Spinal cord (tissue), 10 donors: Measurements from ENCODE around the gene TTC32. TPM values are rescaled to one million over a fixed set of nuclear protein-coding genes. Genes with fewer than 3 reads are reported as not detected.

Experiments
- DNase-seq, 6 donors: peaks; one replicate each; pipeline versions ENCODE4 v3.0.0 to v3.0.0-alpha.2; 2013 to 2015; ENCODE audit warnings: low spot score in 6 of 6, low read depth in 4 of 6
- H3K27ac ChIP-seq: one replicate; pipeline ENCODE4 v1.5.1; 2013; ENCODE audit warnings: low read depth, low read length, control low read depth
- H3K27me3 ChIP-seq: one replicate; pipeline ENCODE4 v1.6.1; 2013; ENCODE audit warnings: low read length; ENCODE audit not compliant: control insufficient read depth, insufficient read depth
- H3K36me3 ChIP-seq: one replicate; pipeline ENCODE4 v1.6.1; 2013; ENCODE audit warnings: low read length; ENCODE audit not compliant: control insufficient read depth, insufficient read depth
- H3K4me1 ChIP-seq: one replicate; pipeline ENCODE4 v1.6.1; 2013; ENCODE audit warnings: low read length; ENCODE audit not compliant: control insufficient read depth, insufficient read depth
- H3K4me3 ChIP-seq: one replicate; pipeline ENCODE4 v1.5.1; 2013; ENCODE audit warnings: low read depth, low read length, control low read depth
- H3K9me3 ChIP-seq: one replicate; pipeline ENCODE4 v1.6.1; 2013; ENCODE audit warnings: low read length; ENCODE audit not compliant: control insufficient read depth, insufficient read depth
- WGBS: methylation state at CpG from one replicate; pipeline ENCODE4 v1.1.5; 2013; ENCODE audit warnings: missing lambda C conversion rate; ENCODE audit not compliant: insufficient coverage; 5-methylcytosine and 5-hydroxymethylcytosine counted together
- polyA plus RNA-seq, 2 donors: library from polyadenylated mRNA; unstranded; fragments of 120-200 nt; gene quantifications; one replicate each; pipeline ENCODE4 v1.2.1, GENCODE V29; 2013; ENCODE audit not compliant: insufficient read length in 2 of 2
- total RNA-seq, 2 donors: library from RNA; depleted of rRNA in 1 of 2; stranded (reverse); fragments of 120-200 nt in 1 of 2; fragments of >200 nt in 1 of 2; gene quantifications; one replicate each; pipeline versions ENCODE4 v1.2.3 to v1.2.4, GENCODE V29; 2013 to 2014
- donor health status: healthy.

TTC32 gene
- total and polyA plus RNA-seq, 4 donors, result 10.7 to 34.2 (median 21.8) TPM

DNA sequence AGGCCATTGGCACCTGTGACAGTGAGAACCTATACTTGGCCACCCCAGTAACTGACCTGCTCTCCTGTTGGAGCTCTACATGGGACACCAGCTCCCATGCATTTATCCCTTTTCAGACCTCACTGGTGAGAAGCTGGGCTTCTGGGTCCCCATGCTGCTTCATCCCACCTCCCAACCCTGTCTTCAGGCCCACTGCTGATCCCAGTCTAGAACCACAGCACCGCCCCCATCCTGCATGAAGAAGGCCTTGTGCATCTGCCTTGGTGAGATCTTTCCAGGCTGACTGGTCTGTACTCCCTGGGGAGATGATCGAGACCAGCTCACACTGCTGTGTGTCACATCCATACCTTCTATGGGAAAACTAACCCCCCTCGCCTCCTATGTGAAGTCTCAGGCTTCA, 22.7 kb downstream of the TTC32 start:
- no peak overlapping the region for H3K4me3 ChIP-seq
- H3K9me3 ChIP-seq, result no peaks in the 10 kb centered on the region
- H3K27me3 ChIP-seq, result no peaks in the 10 kb centered on the region
- DNase-seq, result no peak
- WGBS, result 97% methylated on average over 3 of the region's 3 CpGs
- H3K4me1 ChIP-seq, result no peaks in the 10 kb centered on the region
- no peak overlapping the region for H3K27ac ChIP-seq
- no peaks in the 10 kb centered on the region for H3K36me3 ChIP-seq

DNA sequence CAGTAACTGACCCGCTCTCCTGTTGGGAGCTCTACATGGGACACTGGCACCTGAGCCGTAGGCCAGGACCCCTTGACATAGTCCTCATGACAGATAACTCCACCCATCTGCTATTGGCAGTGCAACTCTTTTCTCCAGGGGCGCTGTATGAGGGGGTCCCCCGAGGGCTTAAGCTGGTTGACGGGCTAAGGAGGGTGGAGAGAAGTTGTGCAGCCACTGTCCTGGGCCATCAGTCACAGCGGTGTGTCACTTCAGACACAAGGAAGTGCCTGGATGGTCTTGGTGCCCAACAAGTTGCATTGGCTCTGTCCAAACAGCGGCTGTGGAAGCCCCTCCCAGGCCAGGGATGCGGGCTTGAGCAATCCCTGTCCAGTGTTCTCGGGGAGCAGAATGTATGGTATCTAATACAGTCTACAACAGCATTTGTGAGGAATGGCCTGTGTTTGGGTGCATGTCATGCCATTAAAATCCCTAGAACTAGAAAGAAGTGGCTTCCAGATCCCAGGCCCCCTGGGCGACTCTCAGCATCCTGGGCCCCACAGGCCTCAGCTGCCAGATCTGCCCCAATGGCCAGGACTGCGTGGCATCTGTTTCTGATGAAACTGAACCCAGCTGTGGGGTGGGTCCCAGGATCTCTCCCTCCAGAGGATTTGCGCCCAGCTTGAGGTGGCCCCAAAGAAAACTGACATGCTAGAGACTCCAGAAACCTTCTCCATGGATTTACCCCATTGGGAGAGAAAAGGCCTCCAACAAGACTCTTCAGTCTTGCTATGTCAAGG, 23.3 kb downstream of the TTC32 start:
- Histone ChIP-seq H3K27ac (no peak overlapping the region), H3K36me3 (no peaks in the 10 kb centered on the region), H3K9me3 (no peaks in the 10 kb centered on the region), H3K4me1 (no peaks in the 10 kb centered on the region), H3K27me3 (no peaks in the 10 kb centered on the region), H3K4me3 (no peak overlapping the region)
- WGBS, result 89% methylated on average over 8 of the region's 12 CpGs
- DNase-seq, result no peak

DNA sequence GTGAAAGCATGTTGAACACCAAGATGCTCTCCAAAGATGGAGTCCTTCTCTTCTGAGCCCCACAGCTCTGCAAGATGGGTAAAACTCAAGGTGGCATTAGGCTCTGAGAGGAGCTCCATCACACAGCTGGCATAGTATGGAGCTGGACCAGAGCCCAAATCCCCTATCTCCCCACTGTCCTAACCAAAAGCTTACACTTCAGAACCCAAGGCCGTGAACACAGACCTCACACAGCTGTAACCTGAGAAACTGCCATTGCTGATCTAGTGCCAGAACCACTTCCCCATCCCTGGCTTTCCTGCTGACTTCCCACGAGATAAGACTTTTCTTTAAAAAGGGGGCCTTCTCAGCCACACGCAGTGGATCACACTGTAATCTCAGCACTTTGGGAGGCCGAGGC, 25.0 kb downstream of the TTC32 start:
- H3K4me1 ChIP-seq, result no peaks in the 10 kb centered on the region
- H3K4me3 ChIP-seq, result no peak overlapping the region
- 82% methylated on average over 3 of the region's 4 CpGs for WGBS
- H3K36me3 ChIP-seq, result no peaks in the 10 kb centered on the region
- no peaks in the 10 kb centered on the region for H3K9me3 ChIP-seq
- H3K27ac ChIP-seq, result no peak overlapping the region
- H3K27me3 ChIP-seq, result no peaks in the 10 kb centered on the region
- DNase-seq, result no peak

DNA sequence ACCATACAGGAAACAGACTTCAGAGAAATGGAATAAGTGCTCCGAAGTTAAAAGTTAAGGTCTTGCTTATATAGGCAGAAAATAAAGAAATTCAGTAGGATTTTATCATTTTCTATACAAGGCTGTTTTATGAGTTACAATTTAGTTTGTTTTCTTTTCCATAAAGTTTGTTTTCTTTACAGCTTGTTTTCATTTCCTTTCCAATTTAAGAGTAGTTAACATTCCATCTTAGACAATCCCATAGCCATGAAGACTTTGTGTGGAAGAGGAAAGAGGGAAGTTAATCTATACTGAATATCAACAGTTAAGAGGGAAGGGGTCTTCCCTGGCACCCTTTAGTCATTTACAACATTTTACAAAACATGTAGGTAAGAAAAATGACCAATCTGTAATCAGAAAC, 26.5 kb downstream of the TTC32 start:
- no peak for DNase-seq
- Histone ChIP-seq H3K36me3 (no peaks in the 10 kb centered on the region), H3K4me1 (no peaks in the 10 kb centered on the region), H3K27ac (no peak overlapping the region), H3K9me3 (no peaks in the 10 kb centered on the region), H3K27me3 (no peaks in the 10 kb centered on the region), H3K4me3 (no peak overlapping the region)
- WGBS, result no CpG with 5 or more reads among the region's 1 CpG

DNA sequence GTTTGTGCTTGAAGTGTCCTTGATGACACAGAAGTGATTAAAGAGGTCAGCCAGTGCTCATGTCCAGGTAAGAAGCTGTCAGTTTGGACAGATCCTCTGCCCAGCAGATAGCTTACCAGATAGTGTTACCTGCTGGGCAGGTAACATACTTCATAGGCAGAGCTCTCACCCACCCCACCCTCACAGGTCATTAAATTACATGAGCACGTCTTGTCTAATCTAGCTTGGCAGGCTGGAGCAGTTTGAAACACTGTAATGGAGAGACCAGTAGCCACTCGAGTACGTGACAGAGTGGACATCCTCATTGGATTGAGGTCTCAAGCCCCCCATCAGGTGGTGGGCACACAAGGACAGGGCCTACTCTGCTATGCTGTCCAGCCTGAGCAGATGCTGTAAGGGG, 27.1 kb downstream of the TTC32 start:
- H3K4me3 ChIP-seq, result no peak overlapping the region
- H3K27ac ChIP-seq, result no peak overlapping the region
- no peaks in the 10 kb centered on the region for H3K36me3 ChIP-seq
- no peak for DNase-seq
- WGBS, result 89% methylated on average over 3 of the region's 3 CpGs
- H3K4me1 ChIP-seq, result no peaks in the 10 kb centered on the region
- no peaks in the 10 kb centered on the region for H3K27me3 ChIP-seq
- no peaks in the 10 kb centered on the region for H3K9me3 ChIP-seq

DNA sequence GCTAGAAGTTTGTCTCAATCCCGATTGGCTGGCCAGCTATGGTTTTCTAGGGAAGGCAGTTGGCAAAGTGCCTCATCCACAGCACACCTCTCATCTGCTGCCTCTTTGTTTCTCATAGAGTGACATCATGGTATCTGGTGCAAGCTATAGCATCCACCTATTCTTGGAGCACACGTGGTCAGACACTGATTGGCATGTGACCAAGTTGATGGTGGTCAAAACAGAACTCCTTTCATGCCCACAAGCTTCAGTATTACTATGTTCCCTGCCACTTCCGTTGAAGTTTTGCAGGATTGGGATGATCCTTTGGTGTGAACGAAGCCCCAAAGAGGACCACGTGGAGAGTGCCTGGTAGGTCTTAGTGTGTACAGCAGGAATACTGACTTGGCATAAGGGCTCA, 28.8 kb downstream of the TTC32 start:
- WGBS, result 86% methylated on average over 5 of the region's 5 CpGs
- H3K9me3 ChIP-seq, result no peaks in the 10 kb centered on the region
- no peak overlapping the region for H3K27ac ChIP-seq
- H3K4me1 ChIP-seq, result peaks cover 12% of the 10 kb centered on the region
- no peak for DNase-seq
- H3K27me3 ChIP-seq, result peaks cover 9% of the 10 kb centered on the region
- H3K4me3 ChIP-seq, result no peak overlapping the region
- H3K36me3 ChIP-seq, result no peaks in the 10 kb centered on the region

DNA sequence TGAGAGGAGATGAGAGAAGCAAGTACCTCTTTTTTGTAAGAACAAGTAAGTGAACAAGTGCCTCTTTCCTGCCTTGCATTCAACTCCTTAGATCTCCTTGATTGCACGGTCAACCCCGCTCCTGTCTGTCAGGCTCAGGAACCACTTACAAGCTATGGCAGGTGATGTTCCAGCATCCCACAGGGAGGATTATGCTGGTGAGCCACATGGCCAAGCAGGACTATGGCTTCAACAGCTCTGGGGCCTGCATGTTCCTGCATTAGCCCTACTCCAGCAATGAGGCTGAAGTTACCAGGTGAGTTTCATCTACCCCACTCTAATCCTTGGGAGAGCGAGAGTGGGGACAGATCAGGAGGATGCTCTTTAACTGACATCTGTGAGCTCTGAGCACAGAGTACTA, 29.5 kb downstream of the TTC32 start:
- Histone ChIP-seq H3K9me3 (no peaks in the 10 kb centered on the region), H3K36me3 (no peaks in the 10 kb centered on the region), H3K4me1 (peaks cover 12% of the 10 kb centered on the region), H3K27ac (no peak overlapping the region), H3K27me3 (peaks cover 13% of the 10 kb centered on the region), H3K4me3 (no peak overlapping the region)
- DNase-seq, result no peak
- 69% methylated on average over 2 of the region's 3 CpGs for whole genome bisulfite sequencing

DNA sequence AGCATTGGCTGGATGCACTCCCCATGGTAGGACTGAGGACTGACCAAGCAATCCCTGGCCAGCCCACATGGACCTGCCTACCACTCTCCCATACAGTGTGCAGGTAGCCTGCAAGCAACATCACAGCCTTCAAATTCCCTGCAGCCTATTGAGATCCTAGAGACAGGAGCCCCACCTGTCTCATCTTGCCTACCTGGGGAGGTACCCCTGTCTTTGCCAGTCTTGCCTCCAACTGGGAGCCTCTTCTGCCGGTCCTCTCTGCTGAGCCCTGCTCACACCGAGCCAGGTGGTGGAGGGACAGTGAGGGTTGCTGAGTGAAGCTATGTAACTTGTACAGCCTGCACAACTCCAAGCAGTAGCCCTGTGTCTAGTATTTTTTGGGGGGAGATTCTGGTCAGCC, 29.9 kb downstream of the TTC32 start:
- peaks cover 13% of the 10 kb centered on the region for H3K27me3 ChIP-seq
- H3K9me3 ChIP-seq, result no peaks in the 10 kb centered on the region
- H3K4me1 ChIP-seq, result peaks cover 12% of the 10 kb centered on the region
- no peak for DNase-seq
- H3K4me3 ChIP-seq, result no peak overlapping the region
- WGBS, result 100% methylated on average over 1 of the region's 2 CpGs
- H3K27ac ChIP-seq, result no peak overlapping the region
- no peaks in the 10 kb centered on the region for H3K36me3 ChIP-seq

DNA sequence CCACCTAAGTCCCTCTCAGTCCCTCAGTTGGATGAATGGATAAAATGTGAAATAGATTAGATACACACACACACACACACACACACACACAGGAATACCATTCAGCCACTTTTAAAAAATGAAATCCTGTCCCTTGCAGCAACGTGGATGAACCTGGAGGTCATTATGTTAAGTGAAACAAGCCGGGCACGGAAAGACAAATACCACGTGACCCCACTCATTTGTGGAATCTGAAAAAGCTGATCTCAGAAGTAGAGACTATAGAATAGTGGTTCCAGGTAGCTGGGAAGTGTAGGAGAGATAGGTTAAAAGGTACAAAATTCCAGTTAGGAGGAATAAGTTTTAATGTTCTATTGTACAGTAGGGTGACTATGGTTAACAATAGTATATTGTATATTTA, 31.0 kb downstream of the TTC32 start:
- Histone ChIP-seq H3K9me3 (no peaks in the 10 kb centered on the region), H3K27ac (no peak overlapping the region), H3K4me3 (no peak overlapping the region), H3K27me3 (peaks cover 13% of the 10 kb centered on the region), H3K36me3 (no peaks in the 10 kb centered on the region), H3K4me1 (peaks cover 12% of the 10 kb centered on the region)
- 61% methylated on average over 4 of the region's 4 CpGs for WGBS
- no peak for DNase-seq
